Left hindlimb (tissue), 1 donor: ENCODE results near the gene ADAM22.

Experiments used
- DNase-seq: peaks from one replicate; pipeline ENCODE4 v3.0.0-alpha.2; 2018

Gene ADAM22

GRCh38 chr7:88218836-88219605, 285.0 kb downstream of the ADAM22 start:
- DNase-seq = peak; percentile 80

GRCh38 chr7:88219781-88220747, 286.0 kb downstream of the ADAM22 start, which contains the start of gene SRI:
Gene SRI, minus strand, starts transcription at chr7:88220038. Its CDS starts 12 bp downstream, at chr7:88220026.
- DNase-seq = peak; percentile 91

GRCh38 chr7:88223265-88223664, 289.2 kb downstream of the ADAM22 start:
- DNase-seq = no peak

GRCh38 chr7:88224601-88225275, 290.7 kb downstream of the ADAM22 start:
- DNase-seq = no peak

GRCh38 chr7:88226201-88226600, 292.1 kb downstream of the ADAM22 start:
- no peak for DNase-seq

- DNase-seq = no peak
Observed at GRCh38 chr7:88226886-88227516, 292.9 kb downstream of the ADAM22 start.

GRCh38 chr7:88229302-88229995, 295.4 kb downstream of the ADAM22 start:
- no peak for DNase-seq

- no peak for DNase-seq
Observed at GRCh38 chr7:88230646-88231045, 296.6 kb downstream of the ADAM22 start.

- DNase-seq = no peak
Observed at GRCh38 chr7:88233828-88234227, 299.8 kb downstream of the ADAM22 start.

GRCh38 chr7:88239852-88240251, 305.8 kb downstream of the ADAM22 start:
- DNase-seq = no peak

GRCh38 chr7:88243345-88243909, 309.4 kb downstream of the ADAM22 start:
- no peak for DNase-seq

GRCh38 chr7:88244258-88244657, 310.2 kb downstream of the ADAM22 start:
- DNase-seq = no peak
